IMR-90 (cell line): ENCODE results near the gene HAVCR1. TPM values are rescaled to one million over a fixed set of nuclear protein-coding genes. Genes with fewer than 3 reads are reported as not detected.

Experiments used
- ATAC-seq: fragments of 200-7000 bp; cut with Tn5 transposase; 2 replicates; pipeline ENCODE4 v1.9.1; 2020; ENCODE audit warnings: low read depth, mild to moderate bottlenecking, moderate library complexity
- BruUV-seq: library from RNA; stranded (reverse); fragments of 400-500 nt; replicated peaks from 2 replicates; lab custom pipeline; 2021; lab: Mats Ljungman, UMichigan
- CTCF ChIA-PET: fragments of 300-600 bp; formaldehyde crosslinking; extraction: SDS; loops from one replicate; lab custom pipeline; 2021; ENCODE audit warnings: antibody characterized with exemption; lab: Yijun Ruan, JAX
- POLR2A ChIA-PET: fragments of 300-600 bp; sonication (Branson Sonifier 250); formaldehyde crosslinking; loops from one replicate; lab custom pipeline; 2022; ENCODE audit warnings: antibody characterized with exemption; ENCODE audit not compliant: unreplicated experiment; lab: Charles Lee
- DNase-seq: peaks from one replicate; pipeline ENCODE4 v3.0.0; 2013
- H2AFZ ChIP-seq: replicated peaks from 2 replicates; pipeline ENCODE3; 2013; ENCODE audit warnings: low read length, mild to moderate bottlenecking; ENCODE audit not compliant: poor library complexity
- H2AK5ac ChIP-seq: 2 replicates; pipeline ENCODE4 v1.6.1; 2013; ENCODE audit warnings: low read depth, low read length, inconsistent platforms
- H2AK9ac ChIP-seq: replicated peaks from 2 replicates; pipeline ENCODE3; 2013; ENCODE audit warnings: mild to moderate bottlenecking, low read depth, low read length, moderate library complexity; ENCODE audit not compliant: poor library complexity
- H2BK120ac ChIP-seq: 2 replicates; pipeline ENCODE4 v1.6.1; 2013; ENCODE audit warnings: low read depth, low read length, inconsistent platforms
- H2BK15ac ChIP-seq: 3 replicates; pipeline ENCODE4 v1.6.1; 2013; ENCODE audit warnings: low read depth, low read length, inconsistent platforms
- H2BK20ac ChIP-seq: 2 replicates; pipeline ENCODE4 v1.6.1; 2013; ENCODE audit warnings: low read depth, mild to moderate bottlenecking, inconsistent platforms, low read length, moderate library complexity
- H2BK5ac ChIP-seq: 2 replicates; pipeline ENCODE4 v1.6.1; 2013; ENCODE audit warnings: mild to moderate bottlenecking, low read depth, low read length, inconsistent platforms; ENCODE audit not compliant: poor library complexity, severe bottlenecking
- H3K14ac ChIP-seq: replicated peaks from 2 replicates; pipeline ENCODE4 v1.6.1; 2013; ENCODE audit warnings: low read depth, low read length, inconsistent platforms
- H3K18ac ChIP-seq: 2 replicates; pipeline ENCODE4 v1.6.1; 2013; ENCODE audit warnings: low read depth, low read length, control low read depth
- H3K23ac ChIP-seq: 2 replicates; pipeline ENCODE4 v1.6.1; 2013; ENCODE audit warnings: low read depth, low read length, inconsistent platforms
- H3K27ac ChIP-seq: 2 replicates; pipeline ENCODE4 v1.5.1; 2013; ENCODE audit warnings: mild to moderate bottlenecking, control low read depth, low read length; ENCODE audit not compliant: insufficient read depth
- H3K27me3 ChIP-seq: 2 replicates; pipeline ENCODE4 v1.6.1; 2013; ENCODE audit warnings: low read length; ENCODE audit not compliant: control insufficient read depth, insufficient read depth
- H3K36me3 ChIP-seq: 2 replicates; pipeline ENCODE4 v1.6.1; 2013; ENCODE audit warnings: low read length, mixed read lengths; ENCODE audit not compliant: control insufficient read depth, insufficient read depth
- H3K4ac ChIP-seq: 2 replicates; pipeline ENCODE4 v1.6.1; 2013; ENCODE audit warnings: low read depth, low read length, inconsistent platforms
- H3K4me1 ChIP-seq: 2 replicates; pipeline ENCODE4 v1.6.1; 2013; ENCODE audit warnings: low read length, mixed read lengths; ENCODE audit not compliant: control insufficient read depth, insufficient read depth
- H3K4me2 ChIP-seq: 2 replicates; pipeline ENCODE4 v1.6.1; 2013; ENCODE audit warnings: low read depth, mild to moderate bottlenecking, control low read depth, low read length, moderate library complexity
- H3K4me3 ChIP-seq: 2 replicates; pipeline ENCODE4 v1.5.1; 2013; ENCODE audit warnings: low read depth, mild to moderate bottlenecking, control low read depth, low read length, moderate library complexity; ENCODE audit not compliant: insufficient read depth
- H3K56ac ChIP-seq: 2 replicates; pipeline ENCODE4 v1.6.1; 2013; ENCODE audit warnings: low read length, inconsistent platforms; ENCODE audit not compliant: insufficient read depth; ENCODE audit errors: extremely low read depth
- H3K79me1 ChIP-seq, 2 experiments: 2 replicates each; pipeline ENCODE4 v1.6.1; 2013; ENCODE audit warnings: low read length in 2 of 2, inconsistent platforms in 1 of 2, low read depth in 1 of 2
- H3K9ac ChIP-seq: 2 replicates; pipeline ENCODE4 v1.6.1; 2013; ENCODE audit warnings: low read depth, low read length, control low read depth
- H3K9me1 ChIP-seq: 2 replicates; pipeline ENCODE4 v1.6.1; 2013; ENCODE audit warnings: low read length, inconsistent platforms; ENCODE audit not compliant: insufficient read depth
- H3K9me3 ChIP-seq: 2 replicates; pipeline ENCODE4 v1.6.1; 2013; ENCODE audit warnings: low read length; ENCODE audit not compliant: control insufficient read depth, insufficient read depth
- H4K20me1 ChIP-seq: 2 replicates; pipeline ENCODE4 v1.6.1; 2013; ENCODE audit warnings: low read length, inconsistent platforms; ENCODE audit not compliant: insufficient read depth
- H4K5ac ChIP-seq: 2 replicates; pipeline ENCODE4 v1.6.1; 2013; ENCODE audit warnings: mild to moderate bottlenecking, low read depth, low read length, control low read depth
- H4K8ac ChIP-seq, 2 experiments: 2 replicates each; pipeline ENCODE4 v1.6.1; 2013; ENCODE audit warnings: low read depth in 2 of 2, low read length in 2 of 2, control low read depth in 1 of 2, inconsistent platforms in 1 of 2
- H4K91ac ChIP-seq: 2 replicates; pipeline ENCODE4 v1.6.1; 2013; ENCODE audit warnings: low read depth, low read length, inconsistent platforms; ENCODE audit not compliant: insufficient read depth
- BHLHE40 ChIP-seq: fragments of 150-350 bp; IDR thresholded peaks from 2 replicates; pipeline ENCODE4 v1.6.1; 2016; ENCODE audit warnings: mild to moderate bottlenecking, low read depth, low read length
- CEBPB ChIP-seq: IDR thresholded peaks from 2 replicates; pipeline ENCODE4 v1.6.1; 2012; ENCODE audit warnings: low read depth, low read length, improper control_type of control experiment
- ELK1 ChIP-seq: fragments of 150-350 bp; IDR thresholded peaks from 2 replicates; pipeline ENCODE4 v1.6.1; 2016; ENCODE audit warnings: low read depth, mild to moderate bottlenecking, low read length, moderate library complexity, borderline replicate concordance
- FOS ChIP-seq: fragments of 150-350 bp; IDR thresholded peaks from 2 replicates; pipeline ENCODE4 v1.6.1; 2016; ENCODE audit warnings: low read depth, low read length
- MAZ ChIP-seq: IDR thresholded peaks from 2 replicates; pipeline ENCODE4 v1.6.1; 2012; ENCODE audit warnings: low read depth, mild to moderate bottlenecking, low read length, improper control_type of control experiment, moderate library complexity, borderline replicate concordance
- RAD21 ChIP-seq: IDR thresholded peaks from 2 replicates; pipeline ENCODE4 v1.6.1; 2012; ENCODE audit warnings: low read length, improper control_type of control experiment
- RCOR1 ChIP-seq: IDR thresholded peaks from 2 replicates; pipeline ENCODE4 v1.6.1; 2012; ENCODE audit warnings: mild to moderate bottlenecking, low read length, improper control_type of control experiment; ENCODE audit not compliant: insufficient replicate concordance
- USF2 ChIP-seq: fragments of 150-350 bp; IDR thresholded peaks from 2 replicates; pipeline ENCODE4 v1.6.1; 2017; ENCODE audit warnings: mild to moderate bottlenecking, antibody characterized with exemption, low read length, low read depth
- WGBS, 2 experiments: methylation state at CpG; one replicate each; pipeline versions ENCODE4 v1.1.5 to v1.1.7; 2013; ENCODE audit warnings: missing lambda C conversion rate in 2 of 2; ENCODE audit not compliant: insufficient read length in 1 of 2; ENCODE audit errors: extremely low coverage in 2 of 2; 5-methylcytosine and 5-hydroxymethylcytosine counted together
- dilution Hi-C: fragments of 300-500 bp; cut with HindIII; formaldehyde crosslinking; loops from one replicate; pipeline ENCODE4 v1.14.3; 2018; ENCODE audit warnings: low sequenced_read_pairs; ENCODE audit not compliant: unreplicated experiment
- in situ Hi-C: fragments of 300-500 bp; cut with MboI; formaldehyde crosslinking; loops from 3 replicates; pipeline ENCODE4 v1.14.3; 2019; ENCODE audit warnings: low sequenced_read_pairs, inconsistent platforms, mixed read lengths
- intact Hi-C: fragments of 100-400 bp; cut with micrococcal nuclease; formaldehyde crosslinking; loops from 2 replicates; pipeline ENCODE4 v1.10.0; 2022
- polyA plus RNA-seq, 3 experiments: library from polyadenylated mRNA; depleted of rRNA; stranded (reverse); fragments of >200 nt; gene quantifications; 2 replicates each; pipeline ENCODE4 v1.2.3, GENCODE V29; 2012; ENCODE audit warnings: low replicate concordance in 1 of 3
- total RNA-seq: library from RNA; depleted of rRNA; stranded (reverse); fragments of >200 nt; gene quantifications from 2 replicates; pipeline ENCODE4 v1.2.3, GENCODE V29; 2012

HAVCR1 gene
- total and polyA plus RNA-seq, 2 of the 4 experiments (the other 2 are of a cell fraction) = not detected

GRCh38 chr5:157051604-157052245 lies 7.2 kb downstream of the HAVCR1 start:
- CTCF ChIA-PET = interaction anchor here (1.2 kb wide), 1 partner anchor 66 kb away, joined by 3 read pairs; no protein-coding TSS in a partner anchor
- WGBS, 2 experiments = no CpG with 5 or more reads among the region's 7 CpGs

More at GRCh38 chr5:157051604-157052245, 7.2 kb downstream of the HAVCR1 start:
- Histone ChIP-seq H2AFZ (no peak overlapping the region), H3K23ac (no peak overlapping the region), H3K4me3 (no peak overlapping the region), H2BK20ac (no peak overlapping the region), H3K79me1 (no peaks in the 10 kb centered on the region), H3K18ac (no peak overlapping the region), H3K4me2 (no peak overlapping the region), H3K27ac (no peak overlapping the region), H4K5ac (no peak overlapping the region), H2BK120ac (no peak overlapping the region), H3K9ac (no peak overlapping the region), H2AK9ac (no peak overlapping the region), H4K91ac (no peak overlapping the region), H3K36me3 (no peaks in the 10 kb centered on the region), H2AK5ac (no peak overlapping the region), H3K4me1 (no peaks in the 10 kb centered on the region), H4K20me1 (no peaks in the 10 kb centered on the region), H3K9me1 (no peaks in the 10 kb centered on the region), H3K56ac (no peak overlapping the region), H3K9me3 (peaks cover 5% of the 10 kb centered on the region; the same call in 1 of the 2 replicates), H2BK15ac (no peak overlapping the region), H2BK5ac (no peak overlapping the region), H4K8ac (no peak overlapping the region), H3K14ac (no peak overlapping the region), H3K4ac (no peak overlapping the region), H3K27me3 (no peaks in the 10 kb centered on the region)
- TF ChIP-seq ELK1 (no peak), BHLHE40 (no peak), MAZ (no peak), CEBPB (no peak), FOS (no peak), RAD21 (no peak), RCOR1 (no peak), USF2 (no peak)
- ATAC-seq (no peak), DNase-seq (no peak)
- in situ Hi-C loops = no loop called here
- POLR2A ChIA-PET = no interaction called here
- intact Hi-C loops = no loop called here
- dilution Hi-C loops = no loop called here
- BruUV-seq = no TSS peak
